Kidney (tissue), 14 donors: ENCODE data around the gene CCDC57. TPM values are rescaled to one million over a fixed set of nuclear protein-coding genes. Genes with fewer than 3 reads are reported as not detected.

Experiments used
- DNase-seq, 5 donors: peaks; one replicate each; pipeline ENCODE4 v3.0.0-alpha.2; 2013 to 2020
- FAIRE-seq: peaks from 2 replicates; lab custom pipeline; 2012; peaks lifted over from hg19 to GRCh38; lab: Jason Lieb, UNC
- H3K27ac ChIP-seq, 2 donors: one replicate each; pipeline ENCODE4 v1.7.0; 2013; ENCODE audit warnings: low read depth in 2 of 2, low read length in 2 of 2, inconsistent platforms in 1 of 2
- H3K27me3 ChIP-seq: one replicate; pipeline ENCODE4 v1.7.1; 2013; ENCODE audit warnings: low read length, inconsistent platforms; ENCODE audit not compliant: control insufficient read depth, insufficient read depth
- H3K36me3 ChIP-seq, 3 donors: one replicate each; pipeline versions ENCODE4 v1.7.0 to v1.7.1; 2013; ENCODE audit warnings: low read length in 3 of 3, control low read depth in 1 of 3, inconsistent platforms in 1 of 3; ENCODE audit not compliant: insufficient read depth in 3 of 3, control insufficient read depth in 2 of 3
- H3K4me1 ChIP-seq, 3 donors: one replicate each; pipeline versions ENCODE4 v1.7.0 to v1.7.1; 2013; ENCODE audit warnings: low read length in 3 of 3, inconsistent platforms in 1 of 3, low read depth in 1 of 3; ENCODE audit not compliant: control insufficient read depth in 2 of 3, insufficient read depth in 2 of 3
- H3K4me3 ChIP-seq, 3 donors: one replicate each; pipeline versions ENCODE4 v1.7.0 to v1.8.1; 2013; ENCODE audit warnings: low read length in 3 of 3, control low read depth in 1 of 3, inconsistent platforms in 1 of 3
- H3K9ac ChIP-seq, 3 donors: one replicate each; pipeline versions ENCODE4 v1.7.0 to v1.7.1; 2013; ENCODE audit warnings: low read length in 3 of 3, control low read depth in 1 of 3, inconsistent platforms in 1 of 3
- H3K9me3 ChIP-seq, 3 donors: one replicate each; pipeline versions ENCODE4 v1.7.0 to v1.7.1; 2013; ENCODE audit warnings: low read length in 3 of 3, control low read depth in 1 of 3, inconsistent platforms in 1 of 3; ENCODE audit not compliant: control insufficient read depth in 2 of 3, insufficient read depth in 1 of 3
- CTCF ChIP-seq: IDR thresholded peaks from 3 replicates; pipeline ENCODE4 v1.5.1; 2012; ENCODE audit warnings: mild to moderate bottlenecking, moderate library complexity, borderline replicate concordance; ENCODE audit not compliant: insufficient read depth; ENCODE audit errors: extremely low read depth
- intact Hi-C: fragments of 100-400 bp; cut with DNase I; formaldehyde crosslinking; loops from one replicate; pipeline ENCODE4 v1.11.1; 2022
- polyA plus RNA-seq: library from polyadenylated mRNA; stranded (reverse); fragments of 350-450 nt; fragmentation: Illumina TruSeq; extraction: RNeasy Lipid Tissue Mini Kit (QIAGEN cat#74804); gene quantifications from one replicate; pipeline ENCODE4 v1.2.3, GENCODE V29; 2014; ENCODE audit warnings: low read depth, low replicate concordance; ENCODE audit not compliant: insufficient read depth
- total RNA-seq: library from RNA; stranded (reverse); fragmentation: NEBNext Ultra II Directional; extraction: Animal tissue kit (Norgen Biotek cat#: 25700); gene quantifications from one replicate; pipeline ENCODE4 v1.2.1, GENCODE V29; 2021
- donor health status: control.
- donor health status: control.
- donor health status: control.
- donor health status: control.
- donor health status: control.
- donor health status: DM: yes; HTN: yes; CAD: no.
- donor health status: Normal renal cell carcinoma (clear cell type).

Gene CCDC57
- total and polyA plus RNA-seq, 2 donors from 2014 or later, result 46.7 to 79.4 TPM

GRCh38 chr17:82092995-82093751, 119.5 kb downstream of the CCDC57 start:
- no peak for TF ChIP-seq CTCF
- intact Hi-C loops, result no loop called here
- FAIRE-seq (no peak), DNase-seq (peak in 1 of 5 donors; percentile 71)
- Histone ChIP-seq H3K36me3 (peaks cover 0 to 14% (median 2%) of the 10 kb centered on the region in 3 donors), H3K9me3 (no peaks in the 10 kb centered on the region), H3K4me1 (peaks cover 0 to 8% (median 5%) of the 10 kb centered on the region in 3 donors), H3K27ac (no peak overlapping the region), H3K9ac (no peak overlapping the region), H3K27me3 (no peaks in the 10 kb centered on the region), H3K4me3 (no peak overlapping the region)

DNA sequence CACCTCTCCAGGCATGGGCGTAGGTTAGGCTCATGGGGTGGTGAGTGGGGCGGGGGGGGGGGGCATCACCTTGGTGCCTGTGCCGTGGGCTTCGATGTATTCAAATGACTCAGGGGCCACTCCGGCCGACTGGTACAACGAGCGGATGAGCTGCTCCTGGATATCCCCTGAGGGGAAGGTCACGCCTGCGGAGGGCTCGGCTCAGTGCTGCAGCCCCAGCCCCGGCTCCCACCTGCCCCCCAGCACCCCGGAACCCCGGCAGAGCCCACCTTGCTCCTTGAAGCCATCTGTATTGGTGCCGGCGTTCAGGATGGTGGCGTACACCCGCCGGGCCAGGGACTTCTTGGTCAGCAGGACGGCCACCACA, 120.0 kb downstream of the CCDC57 start:
- Histone ChIP-seq H3K9me3 (no peaks in the 10 kb centered on the region), H3K27ac (no peak overlapping the region), H3K4me1 (peaks cover 0 to 8% (median 5%) of the 10 kb centered on the region in 3 donors), H3K27me3 (no peaks in the 10 kb centered on the region), H3K9ac (no peak overlapping the region), H3K4me3 (no peak overlapping the region), H3K36me3 (peaks cover 0 to 14% (median 2%) of the 10 kb centered on the region in 3 donors)
- TF ChIP-seq CTCF, result no peak
- intact Hi-C loops, result no loop called here
- DNase-seq, result no peak
- FAIRE-seq, result no peak

DNA sequence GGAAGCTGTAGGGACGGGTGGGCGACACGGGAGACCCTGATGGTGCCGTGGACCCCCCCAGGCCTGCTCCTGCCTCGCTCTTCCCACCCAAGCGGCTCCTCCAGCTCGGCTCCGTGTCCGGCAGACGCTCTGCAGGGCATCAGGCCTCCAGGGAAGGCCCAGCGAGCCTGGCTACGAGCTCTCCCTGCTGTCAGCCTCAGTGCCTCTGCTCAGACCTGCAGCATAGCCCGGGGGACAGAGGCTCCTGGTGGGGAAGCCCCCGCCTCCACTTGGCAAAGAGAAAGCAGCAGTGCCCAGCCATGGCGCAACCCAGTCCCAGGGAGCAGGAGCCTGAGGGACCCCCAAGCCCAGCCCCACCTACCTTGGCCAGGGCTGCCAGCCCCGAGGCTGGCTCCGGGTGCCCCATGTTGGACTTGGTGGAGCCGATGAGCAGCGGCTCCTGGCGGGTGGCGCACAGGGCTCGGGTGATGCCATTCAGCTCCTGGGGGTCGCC, 120.5 kb downstream of the CCDC57 start:
- Histone ChIP-seq H3K9me3 (no peaks in the 10 kb centered on the region), H3K27ac (no peak overlapping the region), H3K4me3 (no peak overlapping the region), H3K27me3 (no peaks in the 10 kb centered on the region), H3K4me1 (peaks cover 0 to 8% (median 5%) of the 10 kb centered on the region in 3 donors), H3K9ac (no peak overlapping the region), H3K36me3 (peaks cover 0 to 14% (median 4%) of the 10 kb centered on the region in 3 donors)
- DNase-seq (peak in 1 of 5 donors; percentile 71), FAIRE-seq (no peak)
- no peak for TF ChIP-seq CTCF
- intact Hi-C loops, result no loop called here
